ENCODE measurements around the gene MYO3B. TPM values are rescaled to one million over a fixed set of nuclear protein-coding genes. Genes with fewer than 3 reads are reported as not detected.

MYO3B gene
- total and polyA plus RNA-seq, 2 donors (not counting 3 experiments of a cell fraction or from before 2014, with no cell fraction given): 0.03 TPM; not detected in 1

GRCh38 chr2:170336408-170336807 lies 158.5 kb downstream of the MYO3B start:
- no peak overlapping the region for H3K9ac ChIP-seq (replicated peaks; ENCODE audit: extremely low read depth, insufficient read depth, low read length)
- no peak overlapping the region for H3K4me2 ChIP-seq (ENCODE audit: insufficient read depth, low read length)
- DNase-seq (ENCODE audit: low read depth, low spot score) (no peak), FAIRE-seq (no peak)
- ChIA-PET POLR2A (no interaction called here), CTCF (interaction anchor here (1.1 to 3.8 kb wide), 3 partner anchors 12 to 27 kb away, joined by 4 to 19 read pairs (median 9); no protein-coding TSS in a partner anchor)
- H2AFZ ChIP-seq (ENCODE audit: low read depth, low read length): no peak overlapping the region
- no peaks in the 10 kb centered on the region for H4K20me1 ChIP-seq (replicated peaks; ENCODE audit: control insufficient read depth, extremely low read depth, insufficient read depth, low read length)
- H3K4me1 ChIP-seq (ENCODE audit: control insufficient read depth, extremely low read depth, insufficient read depth, low read length): no peaks in the 10 kb centered on the region
- BruUV-seq (replicated peaks): no TSS peak
- H3K79me2 ChIP-seq (ENCODE audit: control insufficient read depth, insufficient read depth, low read length): no peaks in the 10 kb centered on the region
- H3K9me3 ChIP-seq (replicated peaks; ENCODE audit: control insufficient read depth, insufficient read depth, low read length): no peaks in the 10 kb centered on the region
- intact Hi-C loops (cut with micrococcal nuclease) (no loop called here), dilution Hi-C loops (cut with MboI; ENCODE audit: extremely low pct_ligation_motif_present, low sequenced_read_pairs) (no loop called here)
- H3K27ac ChIP-seq (ENCODE audit: insufficient read depth, low read depth, low read length): no peak overlapping the region
- H3K9me1 ChIP-seq (replicated peaks; ENCODE audit: control insufficient read depth, extremely low read depth, insufficient read depth, low read length): no peaks in the 10 kb centered on the region
- TF ChIP-seq CTCF (IDR thresholded peaks at IDR 0.05; ENCODE audit: extremely low read depth in 1 of 2, insufficient read depth in 1 of 2, low read depth in 1 of 2, low read length in 2 of 2) (no peak), FOS (IDR thresholded peaks at IDR 0.05; ENCODE audit: borderline replicate concordance, insufficient read depth, low read length) (no peak)
- peaks cover 13 to 23% of the 10 kb centered on the region in 2 experiments for H3K27me3 ChIP-seq (ENCODE audit: control insufficient read depth in 2 of 2, insufficient read depth in 2 of 2, low read length in 2 of 2)
- H3K4me3 ChIP-seq (replicated peaks in 1 of 3; ENCODE audit: insufficient read depth in 1 of 3, low read depth in 1 of 3, low read length in 3 of 3): no peak overlapping the region
- H3K36me3 ChIP-seq (ENCODE audit: control insufficient read depth in 2 of 2, extremely low read depth in 1 of 2, insufficient read depth in 2 of 2, low read length in 2 of 2): no peaks in the 10 kb centered on the region

- Histone ChIP-seq H3K27me3 (ENCODE audit: control insufficient read depth in 2 of 2, insufficient read depth in 2 of 2, low read length in 2 of 2) (peaks cover 10 to 22% of the 10 kb centered on the region in 2 experiments), H3K27ac (ENCODE audit: insufficient read depth, low read depth, low read length) (no peak overlapping the region), H3K36me3 (ENCODE audit: control insufficient read depth in 2 of 2, extremely low read depth in 1 of 2, insufficient read depth in 2 of 2, low read length in 2 of 2) (no peaks in the 10 kb centered on the region), H3K4me1 (ENCODE audit: control insufficient read depth, extremely low read depth, insufficient read depth, low read length) (no peaks in the 10 kb centered on the region), H2AFZ (ENCODE audit: low read depth, low read length) (no peak overlapping the region), H4K20me1 (replicated peaks; ENCODE audit: control insufficient read depth, extremely low read depth, insufficient read depth, low read length) (no peaks in the 10 kb centered on the region), H3K9ac (replicated peaks; ENCODE audit: extremely low read depth, insufficient read depth, low read length) (no peak overlapping the region), H3K4me3 (replicated peaks in 1 of 3; ENCODE audit: insufficient read depth in 1 of 3, low read depth in 1 of 3, low read length in 3 of 3) (no peak overlapping the region), H3K79me2 (ENCODE audit: control insufficient read depth, insufficient read depth, low read length) (no peaks in the 10 kb centered on the region), H3K9me1 (replicated peaks; ENCODE audit: control insufficient read depth, extremely low read depth, insufficient read depth, low read length) (no peaks in the 10 kb centered on the region), H3K4me2 (ENCODE audit: insufficient read depth, low read length) (no peak overlapping the region), H3K9me3 (replicated peaks; ENCODE audit: control insufficient read depth, insufficient read depth, low read length) (no peaks in the 10 kb centered on the region)
- dilution Hi-C loops (cut with MboI; ENCODE audit: extremely low pct_ligation_motif_present, low sequenced_read_pairs) (no loop called here), intact Hi-C loops (cut with micrococcal nuclease) (no loop called here)
- ChIA-PET CTCF (interaction anchor here (1.1 to 3.8 kb wide), 3 partner anchors 12 to 27 kb away, joined by 4 to 19 read pairs (median 9); no protein-coding TSS in a partner anchor), POLR2A (no interaction called here)
- TF ChIP-seq POLR2AphosphoS5 (IDR thresholded peaks at IDR 0.05; ENCODE audit: insufficient read depth, low read depth, low read length) (no peak), EZH2 (IDR thresholded peaks at IDR 0.05; ENCODE audit: borderline replicate concordance, low read depth, low read length, severe bottlenecking) (no peak)
- BruUV-seq (replicated peaks): no TSS peak
- FAIRE-seq: no peak
- DNase-seq (ENCODE audit: low read depth, low spot score): no peak
Observed at GRCh38 chr2:170336916-170337315, 159.0 kb downstream of the MYO3B start.
